Progenitor cell of endocrine pancreas (in vitro differentiated cells): Measurements from ENCODE around the gene ROCK1. TPM values are rescaled to one million over a fixed set of nuclear protein-coding genes. Genes with fewer than 3 reads are reported as not detected.

Source experiments
- DNase-seq: peaks from one replicate; pipeline ENCODE4 v3.0.0; 2021; ENCODE audit warnings: low spot score; ENCODE audit not compliant: unreplicated experiment
- H3K27ac Mint-ChIP-seq: 2 replicates; pipeline ENCODE4 v1.8.0; 2021; ENCODE audit warnings: mild to moderate bottlenecking, moderate library complexity, mixed read lengths
- H3K27me3 Mint-ChIP-seq: 2 replicates; pipeline ENCODE4 v1.8.0; 2021; ENCODE audit warnings: mixed read lengths
- H3K36me3 Mint-ChIP-seq: 2 replicates; pipeline ENCODE4 v1.8.0; 2022; ENCODE audit warnings: mixed read lengths; ENCODE audit not compliant: insufficient read depth
- H3K4me1 Mint-ChIP-seq: 2 replicates; pipeline ENCODE4 v1.8.0; 2021; ENCODE audit warnings: low read depth, mixed read lengths
- H3K4me3 Mint-ChIP-seq: 2 replicates; pipeline ENCODE4 v1.8.0; 2021; ENCODE audit warnings: low read depth, mild to moderate bottlenecking, moderate library complexity, mixed read lengths
- H3K9me3 Mint-ChIP-seq: 2 replicates; pipeline ENCODE4 v1.8.0; 2021; ENCODE audit warnings: low read depth, mixed read lengths
- total RNA-seq: library from RNA; stranded (reverse); gene quantifications from 2 replicates; pipeline ENCODE4 v1.2.1, GENCODE V29; 2021
- TF ChIP-seq, protein P1 (sequence below): fragments of 200-600 bp; sonication (generic); IDR thresholded peaks from one replicate; pipeline ENCODE4 v1.5.0; 2021; ENCODE audit warnings: antibody characterized with exemption, mild to moderate bottlenecking; ENCODE audit not compliant: unreplicated experiment

The ROCK1 gene
- total RNA-seq, 1 donor from 2014 or later = 62.0 TPM

DNA sequence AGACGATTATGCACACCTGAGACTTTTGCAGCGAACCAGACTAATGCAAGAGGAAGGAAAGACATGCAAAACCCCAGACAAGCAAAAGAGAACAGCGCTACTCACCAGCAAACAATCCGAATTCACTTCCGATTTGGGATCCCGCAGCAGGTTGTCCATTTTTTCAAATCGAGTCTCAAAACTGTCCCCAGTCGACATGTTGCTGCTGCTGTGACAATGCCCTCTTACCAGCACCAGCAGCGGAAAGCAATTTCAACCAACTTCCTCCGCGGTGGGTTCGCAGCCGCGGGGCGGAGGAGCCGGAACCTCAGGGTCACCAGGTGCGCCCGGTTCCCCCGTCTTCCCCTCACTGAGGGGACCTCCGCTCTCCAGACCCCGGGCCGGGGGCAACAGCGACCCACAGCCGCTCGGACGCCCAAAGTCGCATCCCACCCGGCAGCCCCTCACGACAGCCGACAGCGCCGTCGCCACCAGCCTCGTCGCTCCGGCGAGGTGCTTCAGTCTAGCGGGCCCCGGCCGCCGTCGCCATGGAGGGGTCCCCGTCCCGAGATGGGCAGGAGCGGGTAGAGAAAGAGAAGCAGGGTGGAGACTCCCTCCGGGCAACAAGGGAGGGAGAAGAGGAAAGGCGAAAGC lies 784 bp downstream of the ROCK1 start:
- Mint-ChIP-seq H3K4me3 (no peak overlapping the region), H3K36me3 (no peaks in the 10 kb centered on the region), H3K4me1 (peaks cover 18% of the 10 kb centered on the region), H3K27ac (peak overlapping the region; percentile 99), H3K9me3 (peaks cover 4% of the 10 kb centered on the region), H3K27me3 (no peaks in the 10 kb centered on the region)
- TF ChIP-seq, protein P1, sequence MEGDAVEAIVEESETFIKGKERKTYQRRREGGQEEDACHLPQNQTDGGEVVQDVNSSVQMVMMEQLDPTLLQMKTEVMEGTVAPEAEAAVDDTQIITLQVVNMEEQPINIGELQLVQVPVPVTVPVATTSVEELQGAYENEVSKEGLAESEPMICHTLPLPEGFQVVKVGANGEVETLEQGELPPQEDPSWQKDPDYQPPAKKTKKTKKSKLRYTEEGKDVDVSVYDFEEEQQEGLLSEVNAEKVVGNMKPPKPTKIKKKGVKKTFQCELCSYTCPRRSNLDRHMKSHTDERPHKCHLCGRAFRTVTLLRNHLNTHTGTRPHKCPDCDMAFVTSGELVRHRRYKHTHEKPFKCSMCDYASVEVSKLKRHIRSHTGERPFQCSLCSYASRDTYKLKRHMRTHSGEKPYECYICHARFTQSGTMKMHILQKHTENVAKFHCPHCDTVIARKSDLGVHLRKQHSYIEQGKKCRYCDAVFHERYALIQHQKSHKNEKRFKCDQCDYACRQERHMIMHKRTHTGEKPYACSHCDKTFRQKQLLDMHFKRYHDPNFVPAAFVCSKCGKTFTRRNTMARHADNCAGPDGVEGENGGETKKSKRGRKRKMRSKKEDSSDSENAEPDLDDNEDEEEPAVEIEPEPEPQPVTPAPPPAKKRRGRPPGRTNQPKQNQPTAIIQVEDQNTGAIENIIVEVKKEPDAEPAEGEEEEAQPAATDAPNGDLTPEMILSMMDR = no peak
- DNase-seq = peak; percentile 20

DNA sequence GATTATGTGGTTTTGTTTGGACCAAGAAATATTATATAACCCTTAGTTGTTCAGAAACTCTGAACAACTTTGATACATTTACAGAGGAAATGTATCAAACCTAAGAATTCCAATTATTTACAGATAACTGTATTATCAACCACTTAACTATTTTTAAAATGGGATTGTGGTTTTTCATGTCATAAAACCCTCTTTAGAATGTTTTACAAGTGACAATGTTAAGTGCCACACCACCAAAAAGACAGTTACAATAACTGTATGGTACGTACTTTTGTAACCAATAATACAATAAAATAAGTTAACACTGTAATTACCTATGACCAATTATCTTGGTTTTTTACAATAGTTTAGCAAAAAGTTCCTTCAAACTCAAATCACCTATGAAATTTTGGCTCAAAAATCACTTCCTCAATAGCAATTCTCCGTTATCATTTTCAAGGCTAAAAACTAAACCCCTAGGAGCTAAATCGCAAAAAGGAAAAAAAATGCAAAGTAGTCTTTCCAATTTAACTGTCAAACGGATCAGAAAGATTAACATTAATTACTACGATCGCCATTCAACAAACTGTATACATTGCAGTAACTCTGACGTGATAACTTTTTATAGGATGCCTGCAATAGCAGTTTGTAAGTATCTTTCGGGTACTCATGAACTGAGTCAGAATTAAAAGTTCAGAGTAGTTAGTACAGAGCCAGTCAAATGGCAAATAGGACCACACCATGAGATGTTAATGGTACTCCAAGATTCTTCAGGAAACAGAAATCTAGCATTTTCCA lies 1.5 kb downstream of the ROCK1 start:
- peaks cover 20% of the 10 kb centered on the region for H3K4me1 Mint-ChIP-seq
- H3K27me3 Mint-ChIP-seq = no peaks in the 10 kb centered on the region

DNA sequence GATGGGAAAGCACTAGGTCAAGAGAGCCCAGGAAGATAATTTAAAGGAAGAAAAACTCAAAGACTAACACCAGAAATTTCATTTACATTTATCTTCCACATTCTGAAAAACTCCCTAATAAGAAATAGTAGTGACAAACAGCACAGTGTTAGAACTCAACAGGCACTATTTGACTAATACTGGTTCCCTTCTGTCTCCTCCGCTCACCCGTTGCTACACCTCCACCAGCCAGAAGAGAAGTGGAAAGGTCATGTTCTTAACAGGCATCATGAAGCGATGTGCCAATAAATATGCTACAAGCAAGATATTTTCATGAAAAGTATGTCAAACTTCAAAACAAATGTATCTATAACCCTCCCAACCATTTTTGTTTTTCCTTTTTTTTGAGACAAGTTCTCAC lies 5.7 kb downstream of the ROCK1 start:
- H3K27ac Mint-ChIP-seq = no peak overlapping the region
- TF ChIP-seq, protein P1 = no peak

More for the DNA sequence above, 1.5 kb downstream of the ROCK1 start:
- TF ChIP-seq, protein P1 = no peak
- peaks cover 4% of the 10 kb centered on the region for H3K9me3 Mint-ChIP-seq
- no peak for DNase-seq
- no peak overlapping the region for H3K4me3 Mint-ChIP-seq
- no peaks in the 10 kb centered on the region for H3K36me3 Mint-ChIP-seq
- H3K27ac Mint-ChIP-seq = peak overlapping the region; percentile 99

DNA sequence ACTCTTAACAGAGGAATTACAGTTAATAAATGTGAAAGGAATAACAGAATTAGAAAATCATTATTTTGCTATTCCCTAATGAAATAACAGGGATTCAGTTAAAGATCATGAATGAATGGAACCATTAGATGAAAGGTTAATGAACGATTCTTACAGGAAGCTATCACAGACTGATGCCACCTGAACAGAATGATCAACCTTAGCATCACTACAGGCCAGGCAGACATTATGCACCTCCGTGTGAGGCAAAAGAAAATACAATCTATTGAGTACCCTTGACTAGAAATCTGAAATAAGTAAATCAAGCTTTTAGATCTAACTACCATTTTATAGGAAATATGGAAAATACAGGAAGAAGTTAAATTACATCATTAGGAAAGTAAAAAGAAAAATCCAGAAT lies 10.4 kb downstream of the ROCK1 start:
- no peak for DNase-seq
- Mint-ChIP-seq H3K9me3 (no peaks in the 10 kb centered on the region), H3K27ac (no peak overlapping the region), H3K4me1 (peaks cover 23% of the 10 kb centered on the region), H3K36me3 (no peaks in the 10 kb centered on the region), H3K27me3 (no peaks in the 10 kb centered on the region), H3K4me3 (no peak overlapping the region)
- TF ChIP-seq, protein P1 = no peak

More for the DNA sequence above, 5.7 kb downstream of the ROCK1 start:
- Mint-ChIP-seq H3K36me3 (no peaks in the 10 kb centered on the region), H3K27me3 (no peaks in the 10 kb centered on the region), H3K9me3 (peaks cover 4% of the 10 kb centered on the region), H3K4me3 (no peak overlapping the region), H3K4me1 (peaks cover 23% of the 10 kb centered on the region)
- DNase-seq = no peak

DNA sequence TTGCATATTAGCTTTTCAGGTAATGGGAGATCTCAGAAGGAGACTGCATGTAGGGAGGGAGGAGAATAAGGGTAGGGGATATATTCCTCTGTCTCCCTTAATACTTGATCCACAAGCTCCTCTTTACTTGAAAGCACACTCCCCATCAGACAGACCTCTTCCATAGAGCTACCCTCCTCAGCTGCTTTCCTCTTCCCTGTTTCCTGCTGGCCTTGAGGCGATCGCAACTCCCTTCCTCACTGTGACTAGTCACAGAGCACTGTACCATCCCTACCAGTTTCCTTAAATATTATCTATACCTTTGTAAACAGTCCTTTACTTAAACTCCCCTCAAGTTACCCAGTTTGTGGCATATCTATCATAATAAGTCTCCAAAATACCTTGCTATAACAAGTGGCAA lies 10.9 kb downstream of the ROCK1 start:
- Mint-ChIP-seq H3K27ac (no peak overlapping the region), H3K9me3 (no peaks in the 10 kb centered on the region), H3K4me3 (no peak overlapping the region), H3K27me3 (no peaks in the 10 kb centered on the region), H3K36me3 (no peaks in the 10 kb centered on the region), H3K4me1 (peaks cover 18% of the 10 kb centered on the region)
- no peak for DNase-seq
- TF ChIP-seq, protein P1 = no peak
